Measurements from ENCODE around the gene EGFLAM.

EGFLAM gene

DNA sequence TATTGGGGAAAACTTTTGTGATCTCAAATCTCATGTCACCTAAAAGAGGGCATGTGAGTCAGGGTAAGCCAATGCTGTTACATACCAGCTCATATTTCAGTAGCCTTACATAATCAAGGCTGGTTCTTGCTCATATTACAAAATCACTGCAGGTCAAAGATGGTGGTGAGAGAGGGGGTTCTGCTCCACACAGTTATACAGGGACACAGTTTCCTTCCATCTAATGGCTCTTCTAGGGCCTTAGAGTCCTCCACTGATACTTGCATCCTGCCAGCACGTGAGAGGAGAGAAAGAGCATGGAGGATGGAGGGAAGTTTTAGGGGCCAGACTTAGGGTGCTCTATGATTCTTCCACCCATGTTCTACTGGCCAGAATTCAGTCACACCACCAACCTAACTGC lies 168.1 kb downstream of the EGFLAM start:
- TF ChIP-seq, protein P1, sequence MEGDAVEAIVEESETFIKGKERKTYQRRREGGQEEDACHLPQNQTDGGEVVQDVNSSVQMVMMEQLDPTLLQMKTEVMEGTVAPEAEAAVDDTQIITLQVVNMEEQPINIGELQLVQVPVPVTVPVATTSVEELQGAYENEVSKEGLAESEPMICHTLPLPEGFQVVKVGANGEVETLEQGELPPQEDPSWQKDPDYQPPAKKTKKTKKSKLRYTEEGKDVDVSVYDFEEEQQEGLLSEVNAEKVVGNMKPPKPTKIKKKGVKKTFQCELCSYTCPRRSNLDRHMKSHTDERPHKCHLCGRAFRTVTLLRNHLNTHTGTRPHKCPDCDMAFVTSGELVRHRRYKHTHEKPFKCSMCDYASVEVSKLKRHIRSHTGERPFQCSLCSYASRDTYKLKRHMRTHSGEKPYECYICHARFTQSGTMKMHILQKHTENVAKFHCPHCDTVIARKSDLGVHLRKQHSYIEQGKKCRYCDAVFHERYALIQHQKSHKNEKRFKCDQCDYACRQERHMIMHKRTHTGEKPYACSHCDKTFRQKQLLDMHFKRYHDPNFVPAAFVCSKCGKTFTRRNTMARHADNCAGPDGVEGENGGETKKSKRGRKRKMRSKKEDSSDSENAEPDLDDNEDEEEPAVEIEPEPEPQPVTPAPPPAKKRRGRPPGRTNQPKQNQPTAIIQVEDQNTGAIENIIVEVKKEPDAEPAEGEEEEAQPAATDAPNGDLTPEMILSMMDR (IDR thresholded peaks at IDR 0.05; ENCODE audit: low read depth, low read length) = no peak
- peaks cover 5% of the 10 kb centered on the region for H3K4me1 ChIP-seq
- no peak overlapping the region for H3K4me3 ChIP-seq (ENCODE audit: low read depth, low read length)
- no peaks in the 10 kb centered on the region for H3K27me3 ChIP-seq
- H3K36me3 ChIP-seq = no peaks in the 10 kb centered on the region
- no peaks in the 10 kb centered on the region for H3K9me3 ChIP-seq
- no peak for DNase-seq

DNA sequence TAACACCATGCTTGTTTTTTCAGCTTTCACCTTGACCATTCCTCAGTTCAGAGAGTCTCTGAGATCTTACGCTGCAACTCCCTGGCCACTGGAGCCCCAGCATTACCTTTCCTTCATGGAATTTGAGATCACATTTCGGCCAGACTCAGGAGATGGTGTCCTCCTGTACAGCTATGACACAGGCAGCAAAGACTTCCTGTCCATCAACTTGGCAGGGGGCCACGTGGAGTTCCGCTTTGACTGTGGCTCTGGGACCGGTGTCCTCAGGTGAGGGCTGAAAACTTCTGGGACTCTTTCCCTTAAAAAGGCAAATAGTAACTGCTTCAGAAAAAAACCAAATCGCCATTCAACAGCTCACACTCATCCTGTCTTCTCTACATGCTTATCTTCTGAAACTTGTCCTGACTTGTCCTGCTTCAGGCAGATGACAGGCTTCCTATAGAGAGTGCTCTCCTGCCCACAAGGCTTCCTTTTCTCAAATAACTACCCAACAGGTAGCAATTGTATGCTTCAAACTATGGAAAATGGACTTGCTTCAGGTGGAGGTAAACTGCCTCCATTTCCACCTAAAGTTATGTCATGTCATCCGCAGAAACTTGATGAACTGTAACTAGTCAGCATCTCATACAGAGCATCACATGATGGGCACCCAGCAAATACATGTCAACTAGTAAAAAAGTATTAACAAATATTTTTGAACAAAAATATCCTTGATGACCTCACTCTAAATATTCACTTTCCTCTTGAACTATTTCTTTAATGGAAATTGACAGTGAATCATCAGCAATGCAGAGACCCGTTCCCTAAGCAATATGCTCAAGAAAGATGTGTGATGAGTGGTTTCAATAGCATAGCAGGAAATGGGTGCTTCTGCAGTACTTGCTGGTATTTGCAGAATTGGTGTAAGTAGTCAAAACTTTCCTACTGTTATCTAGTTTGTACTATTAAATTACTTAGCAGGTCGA lies 168.9 kb downstream of the EGFLAM start:
- TF ChIP-seq, protein P1 (IDR thresholded peaks at IDR 0.05; ENCODE audit: low read depth, low read length) = no peak
- H3K36me3 ChIP-seq = no peaks in the 10 kb centered on the region
- no peak overlapping the region for H3K4me3 ChIP-seq (ENCODE audit: low read depth, low read length)
- H3K9me3 ChIP-seq = no peaks in the 10 kb centered on the region
- peaks cover 5% of the 10 kb centered on the region for H3K4me1 ChIP-seq
- no peak for DNase-seq
- no peaks in the 10 kb centered on the region for H3K27me3 ChIP-seq

DNA sequence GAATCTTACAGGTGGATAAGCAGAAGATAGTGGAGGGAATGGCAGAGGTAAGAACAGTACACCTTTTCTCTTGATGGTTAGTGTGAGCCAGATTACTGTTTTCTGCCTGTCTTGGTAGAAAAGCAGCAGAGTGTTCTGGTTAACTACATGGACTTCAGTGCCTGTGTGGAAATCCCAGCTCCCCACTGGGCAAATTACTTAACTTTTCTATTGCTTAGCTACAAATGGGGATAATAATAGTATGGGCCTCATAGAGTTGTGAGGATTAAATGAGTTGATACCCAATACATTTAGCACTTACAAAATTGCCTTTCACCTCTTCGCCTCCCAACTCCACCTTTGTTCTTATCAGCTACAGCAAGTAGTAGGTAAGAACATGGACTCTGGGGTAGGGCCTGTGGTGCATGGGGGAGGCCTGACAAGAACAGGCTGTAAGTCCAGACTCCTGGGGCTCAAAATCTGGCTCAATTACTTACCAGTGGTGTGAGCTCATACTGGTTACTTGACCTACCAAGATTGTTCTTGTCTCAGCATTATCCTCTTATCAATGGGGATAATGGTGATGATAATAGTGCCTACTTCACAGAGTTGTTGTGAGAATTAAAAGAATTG lies 173.0 kb downstream of the EGFLAM start:
- no peaks in the 10 kb centered on the region for H3K36me3 ChIP-seq
- H3K4me1 ChIP-seq = peaks cover 7% of the 10 kb centered on the region
- DNase-seq = no peak
- no peaks in the 10 kb centered on the region for H3K27me3 ChIP-seq
- H3K9me3 ChIP-seq = no peaks in the 10 kb centered on the region
- TF ChIP-seq, protein P1 (IDR thresholded peaks at IDR 0.05; ENCODE audit: low read depth, low read length) = no peak
- H3K4me3 ChIP-seq (ENCODE audit: low read depth, low read length) = no peak overlapping the region

DNA sequence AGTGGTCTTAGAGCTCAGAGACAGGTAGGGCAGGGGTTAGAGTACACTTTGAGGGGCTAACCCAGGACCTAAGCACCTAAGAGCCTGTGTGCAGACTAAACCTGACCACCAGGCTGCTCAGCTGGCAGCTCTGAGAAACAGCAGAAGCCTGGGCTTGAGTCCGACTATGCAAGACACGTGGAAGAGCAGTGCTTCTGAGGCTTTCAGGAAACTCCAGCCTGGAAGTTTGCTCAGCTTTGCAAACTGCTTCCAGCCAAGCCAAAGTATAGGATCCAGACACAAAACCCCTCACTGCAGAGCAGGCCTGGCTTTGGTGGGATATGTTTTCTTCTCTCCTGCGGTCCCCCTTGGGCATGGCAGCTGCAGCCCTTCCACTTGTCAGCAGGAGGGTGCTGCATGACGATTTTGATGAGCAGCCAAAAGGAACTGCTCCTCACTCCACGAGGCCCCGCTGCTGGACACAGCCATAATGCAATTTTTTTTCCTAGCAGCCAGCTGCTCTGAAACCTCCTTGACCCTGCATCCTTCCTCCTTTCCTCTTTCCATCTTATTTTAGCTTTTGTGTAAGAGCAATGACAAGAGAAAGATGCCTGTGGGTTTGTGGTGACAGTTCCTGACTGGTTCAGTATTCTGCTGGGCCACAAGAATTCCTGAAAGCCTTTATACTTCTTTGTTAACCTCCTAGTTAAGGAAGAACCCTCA lies 175.0 kb downstream of the EGFLAM start:
- Histone ChIP-seq H3K9me3 (no peaks in the 10 kb centered on the region), H3K27me3 (no peaks in the 10 kb centered on the region), H3K36me3 (no peaks in the 10 kb centered on the region), H3K4me3 (ENCODE audit: low read depth, low read length) (no peak overlapping the region), H3K4me1 (peaks cover 7% of the 10 kb centered on the region)
- TF ChIP-seq, protein P1 (IDR thresholded peaks at IDR 0.05; ENCODE audit: low read depth, low read length) = no peak
- DNase-seq = peak; percentile 22

DNA sequence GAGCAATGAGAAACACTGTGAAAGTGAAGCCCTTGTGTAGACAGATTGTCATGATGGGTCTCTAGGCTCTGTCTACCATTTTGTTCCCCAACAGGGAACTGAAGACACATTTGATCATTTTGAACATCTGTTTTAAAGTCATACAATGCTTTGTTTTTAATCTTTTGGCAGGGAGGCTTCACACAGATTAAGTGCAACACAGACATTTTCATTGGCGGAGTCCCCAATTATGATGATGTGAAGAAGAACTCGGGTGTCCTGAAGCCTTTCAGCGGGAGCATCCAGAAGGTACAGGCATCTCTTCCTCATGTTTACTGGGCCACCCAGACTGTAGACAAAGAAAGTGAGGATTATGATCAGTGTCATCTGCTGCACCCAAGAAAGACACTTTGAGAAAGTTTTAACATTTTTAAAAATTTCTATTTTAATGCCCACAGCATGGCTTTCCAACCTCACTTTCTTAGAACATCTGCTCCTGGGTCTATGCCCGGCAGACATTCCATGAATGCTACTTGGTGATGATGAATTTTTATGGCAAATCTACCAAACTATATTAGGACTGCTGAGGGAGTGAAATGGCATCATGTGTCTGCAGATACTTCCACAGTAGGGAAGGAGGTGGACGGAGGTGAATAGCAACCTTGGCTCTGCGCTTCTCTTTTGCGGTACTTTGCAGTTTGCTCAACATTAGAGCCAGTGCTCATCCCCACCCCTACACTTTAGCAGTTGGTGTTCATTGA lies 176.8 kb downstream of the EGFLAM start:
- no peaks in the 10 kb centered on the region for H3K27me3 ChIP-seq
- DNase-seq = no peak
- no peaks in the 10 kb centered on the region for H3K9me3 ChIP-seq
- TF ChIP-seq, protein P1 (IDR thresholded peaks at IDR 0.05; ENCODE audit: low read depth, low read length) = no peak
- peaks cover 7% of the 10 kb centered on the region for H3K4me1 ChIP-seq
- H3K36me3 ChIP-seq = no peaks in the 10 kb centered on the region
- no peak overlapping the region for H3K4me3 ChIP-seq (ENCODE audit: low read depth, low read length)
